NCI-H2081 (cell line): ENCODE data around the gene ZNF641.

Source experiments
- DNase-seq, 2 experiments: peaks; one replicate each; lab custom pipeline; 2025; lab: John Stamatoyannopoulos, UW

The ZNF641 gene

GRCh38 chr12:48350249-48351021 is at the start of gene ZNF641:
Gene ZNF641 (minus strand): TSS chr12:48350919. CDS start chr12:48348090, 2,829 bp downstream.
- peak; percentile 75 to 85 for DNase-seq

GRCh38 chr12:48390026-48390425 is 39.3 kb upstream of the ZNF641 start:
- DNase-seq, result no peak

DNA sequence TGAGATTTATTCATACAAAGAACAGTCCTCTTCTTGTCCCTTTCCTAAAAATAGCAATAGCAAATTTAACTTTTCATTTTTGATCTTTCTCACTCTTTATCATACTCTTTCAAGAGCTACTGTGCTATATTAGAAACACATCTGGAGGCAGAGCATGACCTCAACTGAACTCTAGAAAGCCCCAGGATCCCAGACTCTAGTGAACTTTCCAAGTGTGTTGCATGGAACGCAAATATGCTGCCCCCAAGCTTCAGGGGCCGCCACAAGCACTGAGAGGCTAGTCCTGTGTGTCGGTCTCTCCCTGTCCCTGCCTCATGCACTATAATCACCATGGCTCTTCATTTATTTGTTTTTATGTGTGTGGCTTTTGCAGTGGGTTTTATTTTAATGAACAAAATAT is 38.7 kb upstream of the ZNF641 start:
- DNase-seq, result no peak

DNA sequence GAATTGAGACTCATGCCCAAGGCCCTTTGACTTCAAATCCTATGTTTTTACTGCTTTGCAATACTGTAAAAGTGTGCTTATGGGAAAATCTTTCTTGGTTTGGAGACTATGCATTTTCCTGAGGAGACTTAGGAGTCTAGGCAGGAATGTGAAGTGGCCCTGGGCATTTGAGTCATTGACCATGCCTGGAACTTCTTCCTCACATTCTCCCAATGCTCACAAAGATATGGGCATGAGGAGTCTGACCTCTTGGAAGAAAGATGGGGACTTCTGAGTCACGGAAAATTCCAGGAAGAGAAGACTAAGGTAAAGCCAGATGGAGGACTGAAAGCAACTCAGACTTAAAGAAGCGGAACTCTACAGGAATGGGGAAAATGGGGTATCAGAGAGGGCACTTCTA is 38.2 kb upstream of the ZNF641 start:
- DNase-seq, result no peak

DNA sequence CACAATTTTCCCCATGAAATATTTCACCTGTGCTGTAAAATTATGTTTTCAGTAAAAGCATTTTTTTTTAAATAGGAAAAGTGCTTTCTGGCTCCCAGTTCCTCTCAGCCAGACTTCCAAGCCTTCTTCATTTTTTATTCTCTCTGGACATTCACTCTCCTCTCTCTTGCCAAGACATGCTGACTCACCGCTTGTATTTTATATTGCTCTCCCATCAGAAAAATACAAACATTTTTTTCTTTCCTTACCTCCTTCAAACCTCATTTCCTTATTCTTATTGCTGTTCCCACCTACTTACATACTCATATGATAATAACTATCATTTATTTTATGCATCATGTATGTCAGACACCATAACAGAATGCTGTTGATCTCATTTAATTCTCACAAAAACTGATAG is 37.7 kb upstream of the ZNF641 start:
- no peak for DNase-seq

- no peak for DNase-seq
Measured at GRCh38 chr12:48380596-48380995, 29.9 kb upstream of the ZNF641 start.

GRCh38 chr12:48379794-48380193 is 29.1 kb upstream of the ZNF641 start:
- DNase-seq, result no peak

GRCh38 chr12:48377646-48378045 is 26.9 kb upstream of the ZNF641 start:
- no peak for DNase-seq

- DNase-seq, result no peak
Measured at GRCh38 chr12:48374164-48374563, 23.4 kb upstream of the ZNF641 start.

- no peak for DNase-seq
Measured at GRCh38 chr12:48366131-48366530, 15.4 kb upstream of the ZNF641 start.

DNA sequence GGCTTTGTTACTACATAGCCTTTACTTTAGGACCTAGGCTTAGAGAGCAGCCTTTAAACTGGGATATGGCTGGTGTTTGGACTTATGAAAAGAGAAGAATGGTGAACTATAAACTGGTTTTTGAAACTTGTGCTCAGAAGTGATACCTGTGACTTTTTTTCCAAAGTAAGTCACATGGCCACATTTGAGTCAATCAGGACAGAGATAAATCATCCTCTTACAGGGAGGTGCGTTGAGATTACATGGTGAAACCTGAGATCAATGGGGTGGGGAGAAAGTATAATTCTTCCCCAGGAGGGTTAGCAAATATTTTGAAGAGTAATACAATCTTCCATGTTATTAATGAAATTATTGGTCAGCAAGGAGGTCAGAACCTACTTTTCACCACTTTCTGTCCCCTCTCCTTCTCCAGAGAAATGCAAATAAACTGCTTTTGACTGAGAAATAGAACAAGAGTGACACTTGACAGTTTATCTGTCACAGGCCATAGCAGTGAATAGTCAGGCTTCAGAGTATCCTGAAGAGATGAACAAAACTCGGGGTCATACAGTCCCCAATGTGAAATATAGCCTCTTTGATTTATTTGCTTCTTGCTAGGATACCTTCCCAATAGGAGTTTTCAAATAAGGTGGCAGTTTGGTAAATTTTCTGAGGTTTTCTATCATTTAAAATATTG is 11.1 kb upstream of the ZNF641 start:
- no peak for DNase-seq

- no peak for DNase-seq
Measured at GRCh38 chr12:48358937-48359513, 8.3 kb upstream of the ZNF641 start.

GRCh38 chr12:48356041-48356768 is 5.5 kb upstream of the ZNF641 start:
- DNase-seq, result no peak

DNA sequence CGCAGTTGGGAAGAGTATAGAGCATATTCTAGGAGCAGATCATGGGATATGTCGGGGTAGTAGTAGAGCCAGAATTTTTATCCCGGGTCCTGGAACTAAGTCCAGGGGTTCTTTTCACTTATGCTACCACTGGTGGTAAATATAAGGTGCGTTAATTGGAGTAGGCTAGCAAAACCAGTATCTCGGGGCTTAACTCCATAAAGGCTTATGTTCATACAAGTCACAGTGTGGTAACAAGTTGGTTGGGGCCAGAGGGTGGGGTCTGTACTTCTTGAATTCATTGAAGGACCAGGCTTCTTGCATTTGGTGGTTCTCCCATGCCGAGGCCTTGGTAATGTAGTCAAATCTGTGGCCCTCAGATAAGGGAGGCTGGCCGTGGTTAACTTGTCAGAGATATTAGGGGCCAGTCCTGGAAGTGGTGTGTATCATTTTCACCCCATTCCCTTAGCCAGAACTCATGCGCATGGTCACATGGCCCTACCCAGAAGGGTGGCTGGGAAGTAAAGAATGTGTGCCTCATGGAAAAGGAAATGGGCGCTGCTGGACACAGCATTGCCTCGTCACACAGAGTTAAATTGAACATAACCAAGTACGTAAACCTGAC is 1.5 kb upstream of the ZNF641 start:
- no peak for DNase-seq

DNA sequence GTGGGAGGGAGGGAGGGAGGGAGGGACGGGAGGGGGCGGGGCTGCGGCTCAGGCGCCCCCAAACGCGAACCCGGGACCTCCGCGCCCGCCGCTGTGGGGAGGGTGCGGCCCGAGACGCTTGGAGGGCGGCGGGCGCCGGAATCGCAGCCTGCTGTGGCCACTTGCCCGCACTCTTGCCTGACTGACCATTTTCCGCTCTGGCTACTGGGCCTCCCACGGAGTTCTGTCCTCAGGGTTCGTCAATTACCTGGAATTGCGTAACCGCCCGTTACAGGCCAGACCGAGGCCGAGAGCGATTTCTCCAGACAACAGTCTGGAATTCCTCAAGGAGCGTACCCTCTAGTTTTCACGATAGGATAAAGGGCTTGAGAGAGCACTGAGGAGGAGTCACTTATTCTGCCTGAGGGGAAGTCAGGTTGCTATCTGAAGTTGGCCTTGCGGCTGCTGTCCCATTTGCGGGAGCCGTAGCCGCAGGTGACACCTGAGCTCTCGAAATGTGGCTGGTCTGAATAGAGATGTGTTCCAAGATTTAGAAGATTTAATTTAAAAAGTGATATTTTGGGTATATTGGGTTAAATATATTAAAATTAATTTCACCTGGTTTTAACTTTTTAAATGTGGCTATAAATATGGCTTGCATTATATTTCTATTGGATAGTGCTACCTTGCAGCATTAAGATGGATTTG is 446 bp upstream of the ZNF641 start:
- DNase-seq, result peak in 1 of 2 experiments; percentile 62

DNA sequence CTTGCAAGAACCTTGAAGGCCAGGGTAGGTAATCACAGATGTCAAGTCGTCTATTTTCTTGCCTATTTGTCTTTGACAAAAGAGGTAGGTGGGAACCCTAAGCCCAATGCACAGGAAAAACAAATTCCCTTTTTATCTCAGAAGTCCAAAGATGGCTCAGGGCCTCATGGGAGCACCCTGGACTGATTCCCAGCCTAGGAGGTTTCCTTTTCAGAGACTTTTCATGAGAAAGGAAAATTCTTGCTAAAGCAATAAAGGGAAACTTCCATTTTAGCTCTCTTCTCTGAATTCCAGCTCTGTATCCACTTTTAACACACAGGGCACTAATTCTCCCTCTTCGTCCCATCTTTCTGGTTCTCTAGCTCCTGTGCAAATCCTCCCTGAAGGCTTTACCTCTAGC is 1.2 kb downstream of the ZNF641 start:
- DNase-seq, result no peak

DNA sequence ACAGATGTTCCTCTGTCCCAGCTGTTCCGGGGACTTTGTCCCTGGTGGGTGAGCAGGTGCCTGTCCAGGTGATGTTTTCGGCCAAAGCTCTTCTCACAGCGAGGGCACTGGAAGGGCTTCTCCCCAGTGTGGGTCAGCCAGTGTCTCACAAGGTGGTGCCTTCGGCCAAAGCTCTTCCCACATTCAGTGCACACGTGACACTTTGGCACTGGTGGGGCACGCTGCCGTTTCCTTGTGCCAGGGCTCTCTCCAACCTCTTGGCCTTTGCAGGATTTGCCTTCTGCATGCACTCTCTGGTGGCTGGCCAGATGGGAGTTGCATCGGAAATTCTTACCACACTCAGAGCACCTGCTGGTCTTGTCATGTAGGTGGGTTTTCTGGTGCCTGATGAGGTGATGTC is 7.7 kb downstream of the ZNF641 start:
- DNase-seq, result no peak

- no peak for DNase-seq
Measured at GRCh38 chr12:48340943-48341342, 9.8 kb downstream of the ZNF641 start.

GRCh38 chr12:48339442-48340117 is 11.1 kb downstream of the ZNF641 start:
- DNase-seq, result no peak

DNA sequence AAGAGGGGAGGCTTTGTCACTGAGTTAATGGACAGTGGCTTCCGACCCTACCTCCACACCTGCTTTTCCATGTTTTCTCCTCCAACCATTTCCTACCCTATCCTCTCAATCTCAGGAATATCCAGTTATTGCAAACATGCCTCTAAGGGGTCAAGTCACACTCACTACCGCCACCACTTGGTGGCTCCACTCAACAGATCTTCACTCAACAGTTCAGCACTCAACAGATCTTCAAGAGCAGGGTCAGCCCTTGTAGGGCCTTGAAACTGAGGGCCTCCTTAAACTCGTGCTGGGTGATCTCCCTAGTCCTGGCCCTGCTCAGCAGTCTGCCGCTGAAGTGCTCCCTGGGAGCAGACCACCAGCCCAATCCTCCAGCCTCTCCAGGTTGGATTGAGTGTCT is 14.2 kb downstream of the ZNF641 start:
- no peak for DNase-seq

- DNase-seq, result no peak
Measured at GRCh38 chr12:48336061-48336460, 14.7 kb downstream of the ZNF641 start.
